Measurements from ENCODE around the gene NR1I2.

The NR1I2 gene

DNA sequence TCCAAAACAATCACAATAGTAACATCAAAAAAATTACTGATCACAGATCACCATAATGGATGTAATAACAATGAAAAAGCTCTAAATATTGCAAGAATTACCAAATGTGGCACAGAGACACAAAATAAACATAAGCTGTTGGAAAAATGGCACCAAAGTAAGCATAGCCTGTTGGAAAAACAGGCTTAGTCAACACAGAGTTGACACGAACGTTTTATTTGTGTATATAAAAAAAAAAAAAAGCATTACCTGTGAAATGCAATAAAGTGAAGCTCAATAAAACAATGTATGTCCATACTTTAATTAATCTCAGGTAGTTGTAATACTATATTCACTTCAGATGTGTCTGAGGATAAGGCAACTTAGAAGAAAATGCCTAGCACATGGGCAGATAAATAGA, 77.1 kb downstream of the NR1I2 start:
- POLR2A ChIA-PET = no interaction called here
- TF ChIP-seq, protein P1, sequence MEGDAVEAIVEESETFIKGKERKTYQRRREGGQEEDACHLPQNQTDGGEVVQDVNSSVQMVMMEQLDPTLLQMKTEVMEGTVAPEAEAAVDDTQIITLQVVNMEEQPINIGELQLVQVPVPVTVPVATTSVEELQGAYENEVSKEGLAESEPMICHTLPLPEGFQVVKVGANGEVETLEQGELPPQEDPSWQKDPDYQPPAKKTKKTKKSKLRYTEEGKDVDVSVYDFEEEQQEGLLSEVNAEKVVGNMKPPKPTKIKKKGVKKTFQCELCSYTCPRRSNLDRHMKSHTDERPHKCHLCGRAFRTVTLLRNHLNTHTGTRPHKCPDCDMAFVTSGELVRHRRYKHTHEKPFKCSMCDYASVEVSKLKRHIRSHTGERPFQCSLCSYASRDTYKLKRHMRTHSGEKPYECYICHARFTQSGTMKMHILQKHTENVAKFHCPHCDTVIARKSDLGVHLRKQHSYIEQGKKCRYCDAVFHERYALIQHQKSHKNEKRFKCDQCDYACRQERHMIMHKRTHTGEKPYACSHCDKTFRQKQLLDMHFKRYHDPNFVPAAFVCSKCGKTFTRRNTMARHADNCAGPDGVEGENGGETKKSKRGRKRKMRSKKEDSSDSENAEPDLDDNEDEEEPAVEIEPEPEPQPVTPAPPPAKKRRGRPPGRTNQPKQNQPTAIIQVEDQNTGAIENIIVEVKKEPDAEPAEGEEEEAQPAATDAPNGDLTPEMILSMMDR (IDR thresholded peaks at IDR 0.05; ENCODE audit: insufficient read depth, low read length, missing control alignments) = no peak
- H3K4me3 ChIP-seq (ENCODE audit: low read depth, low read length) = no peak overlapping the region

DNA sequence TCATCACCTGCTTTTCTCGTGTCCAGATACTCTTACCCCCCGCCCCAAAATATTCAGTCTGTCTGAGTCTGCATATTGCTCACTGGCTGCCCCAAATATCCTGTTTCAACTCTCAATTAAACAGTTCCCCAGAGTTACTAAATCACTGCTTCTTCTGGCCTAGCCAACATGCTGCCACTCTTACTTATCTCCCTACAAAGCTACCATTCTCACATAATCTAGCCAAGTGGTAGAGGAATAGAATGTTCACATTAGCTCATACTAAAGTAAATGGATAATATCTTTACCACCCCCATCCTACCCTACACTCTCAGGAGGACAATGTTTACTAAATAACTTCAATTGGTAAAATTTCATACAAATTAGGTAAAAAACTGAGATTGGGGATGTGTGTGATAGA, 77.8 kb downstream of the NR1I2 start:
- POLR2A ChIA-PET = no interaction called here
- no peak for DNase-seq (ENCODE audit: low read depth, low spot score)
- H3K4me3 ChIP-seq (ENCODE audit: low read depth, low read length) = no peak overlapping the region
- TF ChIP-seq, protein P1 (IDR thresholded peaks at IDR 0.05; ENCODE audit: insufficient read depth, low read length, missing control alignments) = no peak
- CTCF ChIA-PET = interaction anchor here (0.9 kb wide), 1 partner anchor 33 kb away, joined by 3 read pairs; no protein-coding TSS in a partner anchor

More for the DNA sequence above, 77.1 kb downstream of the NR1I2 start:
- CTCF ChIA-PET = interaction anchor here (1.1 kb wide), 1 partner anchor 19 kb away, joined by 3 read pairs; no protein-coding TSS in a partner anchor
- DNase-seq (ENCODE audit: low read depth, low spot score) = no peak

DNA sequence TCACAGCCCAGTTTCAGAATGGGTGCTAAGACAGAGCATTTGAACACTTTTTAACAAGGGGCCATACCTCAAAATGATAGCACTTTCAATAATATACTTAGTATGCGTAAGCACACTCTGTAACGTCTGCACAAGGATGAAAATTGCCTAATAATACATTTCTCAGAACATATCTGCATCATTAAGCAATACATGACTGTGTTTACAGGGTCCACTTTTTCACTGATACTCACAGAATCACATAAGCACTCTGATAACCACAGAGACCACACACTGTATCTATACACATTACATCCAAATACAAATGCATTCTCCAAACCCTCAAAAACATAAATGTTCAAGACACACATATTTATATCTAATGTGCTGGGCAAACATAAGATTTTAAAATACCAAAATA, 79.8 kb downstream of the NR1I2 start:
- ChIA-PET POLR2A (no interaction called here), CTCF (no interaction called here)
- TF ChIP-seq, protein P1 (IDR thresholded peaks at IDR 0.05; ENCODE audit: insufficient read depth, low read length, missing control alignments) = no peak
- no peak overlapping the region for H3K4me3 ChIP-seq (ENCODE audit: low read depth, low read length)
- DNase-seq (ENCODE audit: low read depth, low spot score) = no peak

DNA sequence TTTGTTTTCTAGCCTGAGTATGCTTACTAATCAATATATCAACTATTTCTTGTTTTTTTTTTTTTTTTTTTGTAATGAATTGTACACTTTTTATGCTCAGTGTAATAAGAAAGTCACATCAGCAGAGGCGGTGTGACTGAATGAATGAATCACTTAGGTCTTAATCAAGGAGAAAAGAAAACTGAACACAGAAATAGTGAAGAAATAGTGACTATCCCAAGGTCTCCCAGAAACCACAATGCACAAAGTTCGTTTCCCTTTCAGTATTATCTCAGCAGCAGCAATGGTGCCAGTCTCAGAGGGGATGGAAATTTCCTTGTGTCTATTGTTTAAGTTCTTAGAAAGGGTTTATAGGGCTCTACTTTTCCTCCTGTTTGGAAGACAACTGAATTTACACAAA, 80.7 kb downstream of the NR1I2 start:
- ChIA-PET CTCF (no interaction called here), POLR2A (no interaction called here)
- no peak for DNase-seq (ENCODE audit: low read depth, low spot score)
- TF ChIP-seq, protein P1 (IDR thresholded peaks at IDR 0.05; ENCODE audit: insufficient read depth, low read length, missing control alignments) = no peak
- H3K4me3 ChIP-seq (ENCODE audit: low read depth, low read length) = no peak overlapping the region

DNA sequence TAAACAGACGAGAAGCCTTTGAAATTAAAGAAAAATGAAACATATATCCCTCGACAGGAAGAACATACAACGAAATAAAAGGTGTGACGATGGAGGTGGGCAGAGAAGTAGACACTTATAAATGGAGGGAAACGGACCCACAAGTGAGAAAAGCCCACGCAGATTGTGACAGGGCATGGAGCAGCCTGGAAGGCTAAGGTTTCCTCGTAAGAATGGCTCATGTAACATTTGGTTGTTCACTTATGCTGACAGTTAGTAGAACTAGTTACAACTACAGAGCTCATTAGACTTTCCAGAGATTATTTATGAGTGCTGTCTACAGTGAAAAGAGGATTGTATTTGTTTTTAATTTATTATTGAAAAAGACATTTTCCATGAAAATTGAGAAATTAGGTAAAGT, 82.6 kb downstream of the NR1I2 start:
- ChIA-PET CTCF (interaction anchor here (1.1 kb wide), 1 partner anchor 15 kb away, joined by 4 read pairs; no protein-coding TSS in a partner anchor), POLR2A (no interaction called here)
- DNase-seq (ENCODE audit: low read depth, low spot score) = no peak
- H3K4me3 ChIP-seq (ENCODE audit: low read depth, low read length) = no peak overlapping the region
- TF ChIP-seq, protein P1 (IDR thresholded peaks at IDR 0.05; ENCODE audit: insufficient read depth, low read length, missing control alignments) = no peak
